ENCODE measurements around the gene ALS2CL. TPM values are rescaled to one million over a fixed set of nuclear protein-coding genes. Genes with fewer than 3 reads are reported as not detected.

ALS2CL gene
- total and polyA plus RNA-seq, 10 of the 15 experiments (the other 5 are each of a cell fraction or from before 2014, with no cell fraction given) = 0.01 to 0.05 TPM; not detected in 8

DNA sequence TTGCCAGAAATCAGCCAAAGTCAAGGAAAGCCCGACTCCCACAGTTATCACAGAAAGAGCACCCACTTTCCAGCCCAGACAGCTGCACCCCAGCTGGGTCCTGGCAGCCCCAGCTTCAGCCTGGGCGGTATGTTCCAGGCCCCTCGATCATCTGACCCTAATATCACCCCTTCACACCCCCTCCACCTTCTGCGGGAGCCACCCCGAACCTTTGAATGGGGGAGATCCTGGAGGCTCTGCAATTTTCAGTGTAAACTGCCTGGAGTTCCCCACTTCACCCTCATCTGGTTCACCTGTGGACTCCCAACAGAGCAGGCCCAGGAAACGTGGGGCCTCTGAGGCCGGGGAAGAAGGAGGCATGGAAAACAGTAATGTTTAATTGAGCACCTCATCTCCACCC, 18.3 kb upstream of the ALS2CL start (continued):
- TF ChIP-seq EP300 (IDR thresholded peaks at IDR 0.05; ENCODE audit: borderline replicate concordance in 1 of 2, control insufficient read depth in 1 of 2, low read depth in 2 of 2, low read length in 2 of 2) = no peak
- TF ChIP-seq ZNF217 (IDR thresholded peaks at IDR 0.05) = no peak
- TF ChIP-seq KLF5 (IDR thresholded peaks at IDR 0.05; ENCODE audit: partially characterized antibody) = no peak
- no peak for TF ChIP-seq NR2C2 (IDR thresholded peaks at IDR 0.05; ENCODE audit: borderline replicate concordance, control insufficient read depth, insufficient read length, low read depth)

DNA sequence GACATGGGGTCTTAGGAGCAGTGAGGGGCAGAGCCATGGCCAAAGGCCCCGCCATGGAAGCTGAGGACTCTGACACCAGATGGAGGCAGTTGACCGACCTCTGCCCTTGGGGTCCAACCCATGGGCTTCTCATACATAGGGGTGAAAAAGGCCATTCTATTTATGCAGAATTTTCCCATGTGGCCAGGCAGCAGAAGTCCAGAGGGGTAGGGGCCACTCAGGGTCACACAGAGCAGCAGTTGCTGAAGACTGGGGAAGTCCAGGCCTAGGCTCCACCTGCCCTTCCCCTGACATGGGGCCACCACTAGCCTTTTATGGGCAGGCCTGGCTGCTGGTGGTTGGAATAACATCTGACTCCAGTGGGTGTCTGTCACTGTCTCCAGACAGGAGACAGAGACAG, 17.8 kb upstream of the ALS2CL start:
- ChIA-PET RAD21 (ENCODE audit: unreplicated experiment) (no interaction called here), CTCF (interaction anchor here (1.6 kb wide), 1 partner anchor 183 kb away, joined by 4 read pairs; no protein-coding TSS in a partner anchor), SMC1A (ENCODE audit: uncharacterized antibody, unreplicated experiment) (interaction anchor here (1.1 to 1.6 kb wide), 4 partner anchors 26 to 183 kb away, joined by 3 to 4 read pairs (median 4); no protein-coding TSS in a partner anchor), POLR2A (no interaction called here)
- H3K4me2 ChIP-seq (ENCODE audit: control insufficient read depth, insufficient read depth) = no peak overlapping the region
- 71% methylated on average over 2 of the region's 2 CpGs for WGBS (ENCODE audit: insufficient coverage, insufficient replicate concordance, low lambda C conversion rate, missing lambda C conversion rate)
- no peak overlapping the region for H3K9ac ChIP-seq (ENCODE audit: control insufficient read depth, insufficient read depth, low read length)
- no peaks in the 10 kb centered on the region for H3K27me3 ChIP-seq (replicated peaks in 1 of 2; ENCODE audit: control insufficient read depth in 2 of 2, insufficient read depth in 2 of 2, low read length in 1 of 2)
- H2AFZ ChIP-seq (ENCODE audit: control insufficient read depth, low read depth, low read length) = no peak overlapping the region
- no TSS peak for BruUV-seq (replicated peaks)
- no peaks in the 10 kb centered on the region for H4K20me1 ChIP-seq (ENCODE audit: control insufficient read depth, insufficient read depth)
- H3K4me1 ChIP-seq (ENCODE audit: control insufficient read depth, insufficient read depth, low read length) = peaks cover 16% of the 10 kb centered on the region
- no peak overlapping the region for H3K4me3 ChIP-seq
- no peaks in the 10 kb centered on the region for H3K36me3 ChIP-seq (ENCODE audit: control insufficient read depth in 2 of 2, insufficient read depth in 2 of 2, low read length in 1 of 2)
- in situ Hi-C loops (cut with MboI) = loop anchor here (5.0 to 10.0 kb wide), 2 partner anchors 186 to 663 kb away; no protein-coding TSS in a partner anchor
- H3K27ac ChIP-seq (ENCODE audit: control insufficient read depth, insufficient read depth) = no peak overlapping the region
- intact Hi-C loops (cut with micrococcal nuclease; ENCODE audit: unreplicated experiment) = no loop called here
- no peak for ATAC-seq
- H3K79me2 ChIP-seq (ENCODE audit: control insufficient read depth, insufficient read depth, low read length) = no peaks in the 10 kb centered on the region
- DNase-seq (ENCODE audit: low read depth, low spot score) = no peak
- no peaks in the 10 kb centered on the region for H3K9me3 ChIP-seq (replicated peaks; ENCODE audit: control insufficient read depth, insufficient read depth, low read length)
- FAIRE-seq = no peak
- TF ChIP-seq ASH2L (IDR thresholded peaks at IDR 0.05; ENCODE audit: borderline replicate concordance, low read depth) (no peak), FOS (IDR thresholded peaks at IDR 0.05; ENCODE audit: borderline replicate concordance, extremely low read depth, insufficient read length) (no peak), NR2F1 (conservative IDR thresholded peaks at IDR 0.05) (peak; percentile 55; the same call in 1 of the 2 replicates), STAT3 (IDR thresholded peaks at IDR 0.05; ENCODE audit: low read depth, low read length) (no peak), FOXK2 (IDR thresholded peaks at IDR 0.05) (no peak), SMC3 (IDR thresholded peaks at IDR 0.05; ENCODE audit: borderline replicate concordance, low read length) (no peak), SRF (IDR thresholded peaks at IDR 0.05; ENCODE audit: low read depth in 2 of 2, low read length in 2 of 2) (peak; percentile 37 to 75; a peak in 2 of 4 replicates), BCLAF1 (IDR thresholded peaks at IDR 0.05) (no peak), TAF1 (IDR thresholded peaks at IDR 0.05; ENCODE audit: borderline replicate concordance, low read depth, low read length) (no peak), IKZF1 (conservative IDR thresholded peaks at IDR 0.05) (no peak), CREB1 (IDR thresholded peaks at IDR 0.05; ENCODE audit: low read depth) (no peak)
- TF ChIP-seq, protein P1, sequence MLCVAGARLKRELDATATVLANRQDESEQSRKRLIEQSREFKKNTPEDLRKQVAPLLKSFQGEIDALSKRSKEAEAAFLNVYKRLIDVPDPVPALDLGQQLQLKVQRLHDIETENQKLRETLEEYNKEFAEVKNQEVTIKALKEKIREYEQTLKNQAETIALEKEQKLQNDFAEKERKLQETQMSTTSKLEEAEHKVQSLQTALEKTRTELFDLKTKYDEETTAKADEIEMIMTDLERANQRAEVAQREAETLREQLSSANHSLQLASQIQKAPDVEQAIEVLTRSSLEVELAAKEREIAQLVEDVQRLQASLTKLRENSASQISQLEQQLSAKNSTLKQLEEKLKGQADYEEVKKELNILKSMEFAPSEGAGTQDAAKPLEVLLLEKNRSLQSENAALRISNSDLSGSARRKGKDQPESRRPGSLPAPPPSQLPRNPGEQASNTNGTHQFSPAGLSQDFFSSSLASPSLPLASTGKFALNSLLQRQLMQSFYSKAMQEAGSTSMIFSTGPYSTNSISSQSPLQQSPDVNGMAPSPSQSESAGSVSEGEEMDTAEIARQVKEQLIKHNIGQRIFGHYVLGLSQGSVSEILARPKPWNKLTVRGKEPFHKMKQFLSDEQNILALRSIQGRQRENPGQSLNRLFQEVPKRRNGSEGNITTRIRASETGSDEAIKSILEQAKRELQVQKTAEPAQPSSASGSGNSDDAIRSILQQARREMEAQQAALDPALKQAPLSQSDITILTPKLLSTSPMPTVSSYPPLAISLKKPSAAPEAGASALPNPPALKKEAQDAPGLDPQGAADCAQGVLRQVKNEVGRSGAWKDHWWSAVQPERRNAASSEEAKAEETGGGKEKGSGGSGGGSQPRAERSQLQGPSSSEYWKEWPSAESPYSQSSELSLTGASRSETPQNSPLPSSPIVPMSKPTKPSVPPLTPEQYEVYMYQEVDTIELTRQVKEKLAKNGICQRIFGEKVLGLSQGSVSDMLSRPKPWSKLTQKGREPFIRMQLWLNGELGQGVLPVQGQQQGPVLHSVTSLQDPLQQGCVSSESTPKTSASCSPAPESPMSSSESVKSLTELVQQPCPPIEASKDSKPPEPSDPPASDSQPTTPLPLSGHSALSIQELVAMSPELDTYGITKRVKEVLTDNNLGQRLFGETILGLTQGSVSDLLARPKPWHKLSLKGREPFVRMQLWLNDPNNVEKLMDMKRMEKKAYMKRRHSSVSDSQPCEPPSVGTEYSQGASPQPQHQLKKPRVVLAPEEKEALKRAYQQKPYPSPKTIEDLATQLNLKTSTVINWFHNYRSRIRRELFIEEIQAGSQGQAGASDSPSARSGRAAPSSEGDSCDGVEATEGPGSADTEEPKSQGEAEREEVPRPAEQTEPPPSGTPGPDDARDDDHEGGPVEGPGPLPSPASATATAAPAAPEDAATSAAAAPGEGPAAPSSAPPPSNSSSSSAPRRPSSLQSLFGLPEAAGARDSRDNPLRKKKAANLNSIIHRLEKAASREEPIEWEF (IDR thresholded peaks at IDR 0.05; ENCODE audit: insufficient replicate concordance, low read depth, low read length) = no peak
